ENCODE measurements around the gene ATAD3C.

The ATAD3C gene

DNA sequence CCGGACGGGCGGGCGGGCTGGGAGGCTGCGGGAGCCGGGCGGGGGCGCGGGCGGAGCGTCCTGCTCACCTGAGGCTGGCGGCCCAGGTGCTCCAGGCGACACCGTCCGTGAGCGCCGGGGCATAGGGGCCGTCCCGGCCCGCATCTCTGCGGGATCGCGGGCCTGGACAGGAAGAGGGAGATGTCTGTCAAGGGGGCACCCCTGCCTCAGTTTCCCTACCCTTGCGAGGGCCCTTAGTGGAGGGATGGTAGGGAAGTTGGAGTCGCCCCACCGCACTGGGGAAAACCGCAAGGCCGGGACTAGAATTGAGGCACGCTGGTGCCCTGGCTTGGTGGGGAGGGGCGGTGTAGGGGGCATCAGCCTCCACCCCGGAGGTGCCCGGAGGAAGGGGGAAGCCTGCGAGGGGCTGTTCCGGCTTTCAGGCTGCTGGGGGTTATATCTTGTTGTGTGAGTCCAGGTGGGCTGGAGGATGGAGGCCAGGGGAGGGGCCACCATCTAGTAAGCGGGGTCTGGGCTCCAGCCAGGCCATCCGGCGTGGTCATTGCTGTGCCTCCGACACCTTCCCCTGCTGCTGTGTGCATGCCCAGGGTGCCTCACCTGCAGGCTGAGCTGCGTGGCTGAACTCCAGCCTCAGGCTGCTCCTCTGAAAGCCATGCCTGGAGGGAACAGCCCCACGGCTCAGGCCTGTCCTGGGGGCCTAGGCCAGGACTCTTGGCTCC is 13.4 kb upstream of the ATAD3C start:
- H3K4me3 ChIP-seq (ENCODE audit: low read depth, low read length) = peak overlapping the region; percentile 57
- no peak overlapping the region; the same call in 1 of the 2 replicates for H3K27ac ChIP-seq
- TF ChIP-seq, protein P1, sequence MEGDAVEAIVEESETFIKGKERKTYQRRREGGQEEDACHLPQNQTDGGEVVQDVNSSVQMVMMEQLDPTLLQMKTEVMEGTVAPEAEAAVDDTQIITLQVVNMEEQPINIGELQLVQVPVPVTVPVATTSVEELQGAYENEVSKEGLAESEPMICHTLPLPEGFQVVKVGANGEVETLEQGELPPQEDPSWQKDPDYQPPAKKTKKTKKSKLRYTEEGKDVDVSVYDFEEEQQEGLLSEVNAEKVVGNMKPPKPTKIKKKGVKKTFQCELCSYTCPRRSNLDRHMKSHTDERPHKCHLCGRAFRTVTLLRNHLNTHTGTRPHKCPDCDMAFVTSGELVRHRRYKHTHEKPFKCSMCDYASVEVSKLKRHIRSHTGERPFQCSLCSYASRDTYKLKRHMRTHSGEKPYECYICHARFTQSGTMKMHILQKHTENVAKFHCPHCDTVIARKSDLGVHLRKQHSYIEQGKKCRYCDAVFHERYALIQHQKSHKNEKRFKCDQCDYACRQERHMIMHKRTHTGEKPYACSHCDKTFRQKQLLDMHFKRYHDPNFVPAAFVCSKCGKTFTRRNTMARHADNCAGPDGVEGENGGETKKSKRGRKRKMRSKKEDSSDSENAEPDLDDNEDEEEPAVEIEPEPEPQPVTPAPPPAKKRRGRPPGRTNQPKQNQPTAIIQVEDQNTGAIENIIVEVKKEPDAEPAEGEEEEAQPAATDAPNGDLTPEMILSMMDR (IDR thresholded peaks at IDR 0.05; ENCODE audit: low read depth, low read length) = no peak
- H3K9me3 ChIP-seq (ENCODE audit: severe bottlenecking) = no peaks in the 10 kb centered on the region
- no peaks in the 10 kb centered on the region for H3K27me3 ChIP-seq (ENCODE audit: insufficient read depth, low read depth, severe bottlenecking)
- DNase-seq = no peak
- H3K36me3 ChIP-seq = no peaks in the 10 kb centered on the region; the same call in 1 of the 2 replicates

DNA sequence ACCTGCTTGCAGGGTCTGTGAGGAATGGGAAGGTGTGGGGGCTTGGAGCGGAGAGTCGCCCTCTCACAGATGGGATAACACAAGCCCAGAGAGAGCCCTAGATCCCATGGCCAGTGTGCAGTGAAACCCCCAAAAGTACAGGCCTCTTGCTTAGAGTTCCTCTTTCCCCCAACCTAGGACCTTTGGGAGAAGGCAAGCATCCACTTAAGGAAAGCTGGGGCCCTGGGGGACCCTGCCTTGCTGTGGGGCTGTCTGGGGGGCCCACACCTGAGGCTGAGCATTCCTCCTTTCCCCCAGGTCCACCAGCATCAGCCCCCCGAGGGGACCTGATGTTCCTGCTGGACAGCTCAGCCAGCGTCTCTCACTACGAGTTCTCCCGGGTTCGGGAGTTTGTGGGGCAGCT is 12.9 kb upstream of the ATAD3C start:
- Histone ChIP-seq H3K4me3 (ENCODE audit: low read depth, low read length) (no peak overlapping the region), H3K36me3 (no peaks in the 10 kb centered on the region; the same call in 1 of the 2 replicates), H3K27ac (no peak overlapping the region), H3K27me3 (ENCODE audit: insufficient read depth, low read depth, severe bottlenecking) (no peaks in the 10 kb centered on the region), H3K9me3 (ENCODE audit: severe bottlenecking) (no peaks in the 10 kb centered on the region)
- TF ChIP-seq, protein P1 (IDR thresholded peaks at IDR 0.05; ENCODE audit: low read depth, low read length) = no peak
- DNase-seq = no peak

DNA sequence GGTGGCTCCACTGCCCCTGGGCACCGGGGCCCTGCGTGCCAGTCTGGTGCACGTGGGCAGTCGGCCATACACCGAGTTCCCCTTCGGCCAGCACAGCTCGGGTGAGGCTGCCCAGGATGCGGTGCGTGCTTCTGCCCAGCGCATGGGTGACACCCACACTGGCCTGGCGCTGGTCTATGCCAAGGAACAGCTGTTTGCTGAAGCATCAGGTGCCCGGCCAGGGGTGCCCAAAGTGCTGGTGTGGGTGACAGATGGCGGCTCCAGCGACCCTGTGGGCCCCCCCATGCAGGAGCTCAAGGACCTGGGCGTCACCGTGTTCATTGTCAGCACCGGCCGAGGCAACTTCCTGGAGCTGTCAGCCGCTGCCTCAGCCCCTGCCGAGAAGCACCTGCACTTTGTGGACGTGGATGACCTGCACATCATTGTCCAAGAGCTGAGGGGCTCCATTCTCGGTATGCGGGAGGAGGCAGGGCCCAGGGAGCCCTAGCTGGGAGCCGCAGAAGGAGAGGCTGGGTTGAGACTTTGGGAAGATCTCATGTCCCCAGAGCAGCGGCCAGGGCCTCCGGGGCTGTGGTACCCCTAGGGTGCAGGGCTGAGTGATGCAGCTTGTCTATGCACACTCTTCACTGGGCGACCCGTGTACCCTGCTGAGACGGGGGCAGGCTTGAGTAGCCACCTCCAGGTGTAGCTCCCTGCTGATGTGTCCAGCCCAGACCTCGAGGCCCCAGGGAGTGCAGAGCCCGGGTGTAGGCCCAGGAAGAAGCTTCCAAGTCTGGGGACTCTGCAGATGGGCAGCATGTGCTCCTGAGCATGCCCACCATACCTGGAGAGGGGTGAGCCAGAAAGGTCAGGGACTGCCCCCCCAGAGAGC is 12.2 kb upstream of the ATAD3C start:
- Histone ChIP-seq H3K27me3 (ENCODE audit: insufficient read depth, low read depth, severe bottlenecking) (no peaks in the 10 kb centered on the region), H3K9me3 (ENCODE audit: severe bottlenecking) (no peaks in the 10 kb centered on the region), H3K4me3 (ENCODE audit: low read depth, low read length) (no peak overlapping the region), H3K27ac (no peak overlapping the region), H3K36me3 (no peaks in the 10 kb centered on the region; the same call in 1 of the 2 replicates)
- TF ChIP-seq, protein P1 (IDR thresholded peaks at IDR 0.05; ENCODE audit: low read depth, low read length) = no peak
- DNase-seq = no peak

DNA sequence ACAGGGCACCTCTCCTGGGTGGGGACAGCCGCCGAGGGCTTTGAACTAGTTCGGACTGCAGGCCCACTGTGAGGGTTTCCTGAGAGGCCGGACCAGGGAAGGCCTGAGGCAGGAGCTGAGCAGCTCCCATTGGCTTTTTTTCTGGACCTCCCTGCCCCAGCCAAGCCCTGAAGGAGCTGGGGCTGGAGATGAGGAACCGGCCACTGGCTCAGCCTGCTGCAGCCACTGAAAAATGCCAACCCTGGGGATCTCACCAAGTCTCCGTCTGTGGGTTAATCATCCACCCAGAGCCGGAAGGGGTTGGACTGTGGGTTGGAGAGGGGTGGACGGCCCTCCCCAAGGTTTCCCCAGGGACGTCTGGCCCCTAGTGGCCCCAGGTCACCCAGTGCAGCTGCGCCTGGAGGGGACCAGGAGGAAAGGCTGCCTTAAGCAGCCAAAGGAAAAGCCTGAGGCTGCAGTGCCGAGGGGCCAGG is 11.5 kb upstream of the ATAD3C start:
- Histone ChIP-seq H3K27me3 (ENCODE audit: insufficient read depth, low read depth, severe bottlenecking) (no peaks in the 10 kb centered on the region), H3K27ac (no peak overlapping the region), H3K9me3 (ENCODE audit: severe bottlenecking) (no peaks in the 10 kb centered on the region), H3K4me3 (ENCODE audit: low read depth, low read length) (no peak overlapping the region), H3K36me3 (no peaks in the 10 kb centered on the region; the same call in 1 of the 2 replicates)
- DNase-seq = no peak
- TF ChIP-seq, protein P1 (IDR thresholded peaks at IDR 0.05; ENCODE audit: low read depth, low read length) = no peak

DNA sequence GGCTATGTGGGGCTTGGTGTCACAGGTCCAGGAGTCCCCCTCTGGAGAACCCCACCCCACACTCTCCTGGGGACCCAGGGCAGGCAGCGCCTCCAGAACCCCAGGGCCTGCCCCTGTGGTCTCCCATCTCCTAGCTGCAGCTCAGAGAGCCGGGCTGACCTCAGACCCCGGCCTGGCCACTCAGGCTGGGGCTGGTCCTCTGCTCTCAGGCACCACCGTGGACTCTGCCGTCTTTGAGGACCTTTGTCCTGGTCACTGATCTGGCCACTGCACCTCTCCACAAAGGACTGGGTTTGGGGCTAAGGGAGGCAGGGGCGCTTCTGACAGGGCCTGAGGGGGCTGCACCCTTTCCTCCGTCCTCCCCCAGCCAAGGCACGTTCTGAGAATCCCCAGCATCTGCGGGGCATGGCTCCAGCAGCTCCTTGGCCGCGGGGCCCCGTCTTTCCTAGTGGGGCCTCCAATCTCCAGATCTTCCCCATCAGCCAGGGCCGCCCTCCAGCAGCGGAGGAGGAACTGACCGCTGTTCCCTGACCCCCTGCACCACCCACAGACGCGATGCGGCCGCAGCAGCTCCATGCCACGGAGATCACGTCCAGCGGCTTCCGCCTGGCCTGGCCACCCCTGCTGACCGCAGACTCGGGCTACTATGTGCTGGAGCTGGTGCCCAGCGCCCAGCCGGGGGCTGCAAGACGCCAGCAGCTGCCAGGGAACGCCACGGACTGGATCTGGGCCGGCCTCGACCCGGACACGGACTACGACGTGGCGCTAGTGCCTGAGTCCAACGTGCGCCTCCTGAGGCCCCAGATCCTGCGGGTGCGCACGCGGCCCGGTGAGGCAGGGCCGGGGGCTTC is 10.7 kb upstream of the ATAD3C start:
- no peak for DNase-seq
- Histone ChIP-seq H3K36me3 (no peaks in the 10 kb centered on the region; the same call in 1 of the 2 replicates), H3K4me3 (ENCODE audit: low read depth, low read length) (no peak overlapping the region), H3K27ac (no peak overlapping the region), H3K27me3 (ENCODE audit: insufficient read depth, low read depth, severe bottlenecking) (no peaks in the 10 kb centered on the region), H3K9me3 (ENCODE audit: severe bottlenecking) (no peaks in the 10 kb centered on the region)
- TF ChIP-seq, protein P1 (IDR thresholded peaks at IDR 0.05; ENCODE audit: low read depth, low read length) = no peak

All from WERI-Rb-1 (cell line).